Retinal pigment epithelial cell (primary cell): ENCODE measurements around the gene FXYD2.

Experiments used
- DNase-seq: peaks from one replicate; pipeline ENCODE4 v3.0.0-alpha.2; 2010; ENCODE audit warnings: low read depth
- H3K4me3 ChIP-seq: 2 replicates; pipeline ENCODE4 v1.5.1; 2011; ENCODE audit warnings: mild to moderate bottlenecking, low read length, control low read depth, moderate library complexity
- CTCF ChIP-seq: conservative IDR thresholded peaks from 2 replicates; pipeline ENCODE4 v1.5.1; 2011; ENCODE audit warnings: low read depth, low read length, control low read depth, inconsistent platforms

Gene FXYD2

GRCh38 chr11:117795638-117796455 is 28.7 kb downstream of the FXYD2 start:
- no peak for DNase-seq
- no peak for TF ChIP-seq CTCF
- H3K4me3 ChIP-seq: no peak overlapping the region

DNA sequence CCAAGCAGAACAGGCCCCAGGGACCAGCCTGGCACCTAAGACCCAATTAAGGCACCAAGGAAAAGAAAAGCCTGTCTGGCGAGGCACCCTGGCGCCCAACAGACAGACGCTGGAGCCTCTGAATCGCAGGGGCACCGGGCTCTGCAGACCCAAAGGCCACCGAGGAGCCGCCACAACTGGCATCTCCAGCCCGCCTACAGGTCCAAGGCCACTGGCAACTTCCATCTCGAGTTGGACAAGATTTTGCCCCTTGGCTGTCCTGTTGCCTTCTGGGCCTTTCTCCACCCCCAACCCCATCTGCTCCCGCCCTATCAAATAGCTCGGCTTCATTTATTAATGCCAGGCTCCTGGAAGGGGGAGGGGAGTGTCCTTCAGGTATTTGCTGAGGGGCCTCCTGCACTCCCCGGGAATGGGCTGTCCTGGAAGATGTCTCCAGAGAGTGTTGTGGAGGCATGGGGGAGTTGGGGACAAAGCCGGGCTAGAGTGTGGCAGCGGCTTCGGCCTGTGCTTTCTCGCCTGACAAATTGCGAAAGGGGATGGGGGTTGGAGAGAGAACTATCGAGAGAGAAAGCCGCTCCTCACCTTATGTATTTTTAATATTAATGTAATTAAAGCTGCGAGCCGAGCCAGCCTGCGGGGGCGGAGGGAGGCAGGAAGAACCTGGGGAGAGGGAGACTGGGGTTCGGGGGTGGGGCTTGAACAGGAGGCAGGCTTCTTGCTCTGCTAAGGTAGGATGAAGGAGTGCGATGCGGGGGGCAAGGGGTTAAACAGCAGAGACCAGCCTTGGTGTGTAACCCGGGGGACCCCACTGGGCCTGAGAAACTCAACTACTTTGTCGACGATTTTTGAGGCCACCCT is 29.5 kb downstream of the FXYD2 start:
- no peak overlapping the region for H3K4me3 ChIP-seq
- TF ChIP-seq CTCF: no peak
- DNase-seq: no peak

DNA sequence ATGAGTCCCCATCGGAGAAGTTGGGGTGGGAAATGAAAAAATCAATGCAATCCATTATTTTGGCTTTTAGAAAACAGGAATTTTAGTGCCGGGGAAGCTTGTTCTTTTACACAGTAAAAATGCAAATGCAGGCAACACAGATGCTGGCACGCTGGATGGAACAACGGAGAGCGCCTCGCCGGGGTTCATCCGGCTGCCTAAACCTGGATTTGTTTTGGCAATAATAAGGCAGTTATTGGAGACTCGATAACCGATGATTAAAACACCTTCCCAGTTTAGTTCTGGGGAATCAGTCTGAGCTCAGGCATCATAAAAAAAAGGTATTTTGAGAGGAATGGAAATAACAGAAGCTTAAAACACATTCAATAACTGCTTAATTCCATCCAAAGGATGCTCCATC is 30.4 kb downstream of the FXYD2 start:
- no peak overlapping the region for H3K4me3 ChIP-seq
- no peak for TF ChIP-seq CTCF
- no peak for DNase-seq

DNA sequence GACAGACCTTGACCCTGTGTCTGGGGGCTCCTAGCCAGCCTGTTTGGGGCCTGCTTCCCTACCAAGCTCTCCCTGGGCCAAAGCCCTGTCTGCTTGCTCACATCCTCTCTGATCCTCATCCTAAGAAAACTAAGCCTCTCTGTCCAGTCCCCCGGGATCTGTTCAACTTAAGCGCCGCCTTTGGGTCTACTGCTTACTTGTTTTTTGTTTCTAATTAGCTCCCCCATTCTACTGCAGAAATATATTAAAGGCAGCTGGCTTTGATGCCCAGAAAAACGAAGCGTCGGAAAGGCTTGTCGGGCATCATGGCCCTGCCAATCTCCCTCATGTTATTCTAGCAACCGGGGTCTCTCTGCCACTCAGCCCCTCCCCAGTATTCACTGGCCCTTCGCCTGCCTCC is 31.0 kb downstream of the FXYD2 start:
- no peak for TF ChIP-seq CTCF
- no peak overlapping the region for H3K4me3 ChIP-seq
- no peak for DNase-seq

- DNase-seq: no peak
- no peak for TF ChIP-seq CTCF
- H3K4me3 ChIP-seq: no peak overlapping the region
Measured at GRCh38 chr11:117792992-117793391, 31.6 kb downstream of the FXYD2 start.

- no peak for DNase-seq
- no peak overlapping the region for H3K4me3 ChIP-seq
- no peak for TF ChIP-seq CTCF
Measured at GRCh38 chr11:117792241-117792640, 32.3 kb downstream of the FXYD2 start.

DNA sequence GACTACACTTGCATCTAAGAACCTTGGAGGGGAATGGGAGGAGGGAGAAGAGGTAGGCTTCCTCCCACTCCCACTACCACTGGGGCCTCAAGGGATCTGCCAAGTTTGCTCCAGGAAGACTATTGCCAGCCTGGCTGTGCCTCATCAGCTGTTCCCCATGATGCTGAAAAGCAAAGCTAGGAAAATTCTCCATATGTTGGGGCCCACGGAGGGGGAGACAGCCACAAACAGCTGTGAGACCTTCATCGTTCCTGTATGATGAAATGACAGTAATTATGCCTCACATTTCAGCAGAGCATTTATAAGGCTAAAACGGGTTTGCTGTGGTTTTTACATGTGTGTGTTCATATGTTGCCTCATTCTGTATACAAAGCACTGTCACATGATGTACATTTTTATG is 34.3 kb downstream of the FXYD2 start:
- H3K4me3 ChIP-seq: no peak overlapping the region
- no peak for TF ChIP-seq CTCF
- no peak for DNase-seq
